K562 (cell line): ENCODE measurements around the gene SLC30A7. TPM values are rescaled to one million over a fixed set of nuclear protein-coding genes. Genes with fewer than 3 reads are reported as not detected.

ENCODE experiments used
- ATAC-seq: fragments of 200-7000 bp; cut with Tn5 transposase; 3 replicates; pipeline ENCODE4 v1.9.1; 2020; ENCODE audit warnings: moderate library complexity
- BruUV-seq: library from RNA; stranded (reverse); fragments of 400-500 nt; replicated peaks from 2 replicates; lab custom pipeline; 2021; lab: Mats Ljungman, UMichigan
- CTCF ChIA-PET: fragments of 300-600 bp; formaldehyde crosslinking; extraction: SDS; loops from one replicate; lab custom pipeline; 2021; ENCODE audit warnings: low intra/inter-chr PET ratio; lab: Yijun Ruan, JAX
- POLR2A ChIA-PET: fragments of 300-600, 350-650 bp; sonication (Branson Sonifier 250); formaldehyde crosslinking; extraction: SDS; loops from one replicate; lab custom pipeline; 2021; ENCODE audit warnings: antibody characterized with exemption, inconsistent platforms; lab: Yijun Ruan, JAX
- DNase-seq, 4 experiments: peaks; one replicate each; pipeline versions ENCODE4 v3.0.0 to v3.0.0-alpha.2; 2011 to 2018; ENCODE audit warnings: low spot score in 3 of 4, mixed read lengths in 3 of 4; ENCODE audit errors: extremely low read depth in 1 of 4
- FAIRE-seq: peaks from 2 replicates; lab custom pipeline; 2011; peaks lifted over from hg19 to GRCh38; lab: Jason Lieb, UNC
- H2AFZ ChIP-seq: 2 replicates; pipeline ENCODE4 v1.6.0; 2011; ENCODE audit warnings: low read depth, low read length, control low read depth, inconsistent platforms
- H3K27ac ChIP-seq: fragments of 200-600 bp; 3 replicates; pipeline ENCODE4 v1.8.0; 2011; ENCODE audit warnings: low read depth, mild to moderate bottlenecking, control low read depth, inconsistent platforms, low read length, moderate library complexity, mixed read lengths; ENCODE audit errors: extremely low read depth
- H3K27me3 ChIP-seq, 2 experiments: fragments of 300-600 bp in 1 of 2; 2 replicates in 1 of 2; 3 replicates in 1 of 2; pipeline versions ENCODE4 v1.6.0 to v1.8.0; 2011; ENCODE audit warnings: inconsistent platforms in 2 of 2, low read length in 2 of 2, mild to moderate bottlenecking in 1 of 2, mixed read lengths in 1 of 2, moderate library complexity in 1 of 2; ENCODE audit not compliant: control insufficient read depth in 2 of 2, insufficient read depth in 2 of 2
- H3K36me3 ChIP-seq: fragments of 300-600 bp; 3 replicates; pipeline ENCODE4 v1.8.0; 2011; ENCODE audit warnings: mild to moderate bottlenecking, low read length, inconsistent platforms; ENCODE audit not compliant: control insufficient read depth, insufficient read depth
- H3K4me1 ChIP-seq, 2 experiments: fragments of 200-600 bp in 1 of 2; replicated peaks in 1 of 2; 2 replicates in 1 of 2; 3 replicates in 1 of 2; pipeline versions ENCODE4 v1.5.1 to v1.8.0; 2011; ENCODE audit warnings: inconsistent platforms in 2 of 2, low read length in 2 of 2, mild to moderate bottlenecking in 1 of 2, mixed read lengths in 1 of 2, moderate library complexity in 1 of 2; ENCODE audit not compliant: control insufficient read depth in 2 of 2, insufficient read depth in 2 of 2
- H3K4me2 ChIP-seq: 2 replicates; pipeline ENCODE4 v1.6.1; 2011; ENCODE audit warnings: low read length, control low read depth, inconsistent platforms, mixed read lengths; ENCODE audit not compliant: insufficient read depth
- H3K4me3 ChIP-seq: fragments of 200-600 bp; sonication (generic), shearing (Covaris generic); 2 replicates; pipeline ENCODE4 v1.5.1; 2016; ENCODE audit warnings: control low read depth, inconsistent platforms
- H3K79me2 ChIP-seq: fragments of 200-600 bp; 3 replicates; pipeline ENCODE4 v1.8.0; 2011; ENCODE audit warnings: low read length, inconsistent platforms; ENCODE audit not compliant: control insufficient read depth, insufficient read depth
- H3K9ac ChIP-seq, 2 experiments: 2 replicates each; pipeline versions ENCODE4 v1.6.0 to v1.6.1; 2011; ENCODE audit warnings: low read depth in 2 of 2, low read length in 2 of 2, control low read depth in 1 of 2, inconsistent platforms in 1 of 2, mild to moderate bottlenecking in 1 of 2, mixed read lengths in 1 of 2; ENCODE audit not compliant: insufficient read depth in 1 of 2
- H3K9me1 ChIP-seq: one replicate; pipeline ENCODE4 v1.6.0; 2011; ENCODE audit warnings: inconsistent platforms, mild to moderate bottlenecking, low read length, moderate library complexity; ENCODE audit not compliant: control insufficient read depth, insufficient read depth
- H3K9me3 ChIP-seq: replicated peaks from 2 replicates; pipeline ENCODE4 v1.5.1; 2011; ENCODE audit warnings: low read depth, low read length, inconsistent platforms; ENCODE audit not compliant: control insufficient read depth, insufficient read depth
- H4K20me1 ChIP-seq: replicated peaks from 2 replicates; pipeline ENCODE4 v1.6.1; 2011; ENCODE audit warnings: low read length, inconsistent platforms, mixed read lengths; ENCODE audit not compliant: control insufficient read depth, insufficient read depth
- BRCA1 ChIP-seq, 2 experiments: fragments of 450-650 bp in 1 of 2; sonication (generic) in 1 of 2; formaldehyde crosslinking in 1 of 2; IDR thresholded peaks; 2 replicates each; pipeline versions ENCODE4 v1.5.0 to v1.6.1; 2017 to 2020; ENCODE audit warnings: mild to moderate bottlenecking in 1 of 2, missing genetic modification reagents in 1 of 2
- CHD1 ChIP-seq: fragments of 200-600 bp; sonication (generic); IDR thresholded peaks from one replicate; pipeline ENCODE4 v1.6.1; 2012; ENCODE audit warnings: mild to moderate bottlenecking, moderate library complexity, low read length, inconsistent platforms
- EGR1 ChIP-seq: fragments of 450-650 bp; conservative IDR thresholded peaks from 2 replicates; pipeline ENCODE4 v1.6.1; 2017; ENCODE audit warnings: mild to moderate bottlenecking
- ELF2 ChIP-seq: fragments of 250-450 bp; sonication (Bioruptor Pico); IDR thresholded peaks from 2 replicates; pipeline ENCODE4 v1.5.0; 2021; ENCODE audit warnings: mild to moderate bottlenecking
- EZH2 ChIP-seq: IDR thresholded peaks from 2 replicates; pipeline ENCODE4 v1.6.1; 2012; ENCODE audit warnings: low read depth, mild to moderate bottlenecking, inconsistent platforms, low read length, borderline replicate concordance
- PCBP2 ChIP-seq: fragments of 200-400 bp; formaldehyde crosslinking; IDR thresholded peaks from 2 replicates; pipeline ENCODE4 v1.6.1; 2018; ENCODE audit warnings: low read length, low read depth, mild to moderate bottlenecking, moderate library complexity; ENCODE audit not compliant: poor library complexity, severe bottlenecking
- RHOXF2B ChIP-seq: fragments of 250-450 bp; sonication (Bioruptor Pico); conservative IDR thresholded peaks from 2 replicates; pipeline ENCODE4 v1.5.1; 2021
- TAF9B ChIP-seq: fragments of 450-650 bp; IDR thresholded peaks from 2 replicates; pipeline ENCODE4 v1.6.1; 2018; ENCODE audit warnings: mild to moderate bottlenecking; ENCODE audit not compliant: partially characterized antibody
- TAL1 ChIP-seq: fragments of 450-650 bp; IDR thresholded peaks from 2 replicates; pipeline ENCODE4 v1.6.1; 2016; ENCODE audit warnings: mild to moderate bottlenecking
- ZC3H11A ChIP-seq: IDR thresholded peaks from 2 replicates; pipeline ENCODE4 v1.6.1; 2012; ENCODE audit warnings: low read depth, low read length, improper control_type of control experiment
- ZFPM2 ChIP-seq: fragments of 250-450 bp; sonication (Bioruptor Pico); IDR thresholded peaks from 2 replicates; pipeline ENCODE4 v1.5.1; 2022; ENCODE audit warnings: mild to moderate bottlenecking
- ZNF124 ChIP-seq: sonication (generic); formaldehyde crosslinking; IDR thresholded peaks from 2 replicates; pipeline ENCODE4 v1.8.1; 2022; ENCODE audit warnings: missing genetic modification reagents
- ZNF146 ChIP-seq: IDR thresholded peaks from one replicate; pipeline ENCODE4 v1.6.1; 2018; ENCODE audit warnings: missing compliant biosample characterization; ENCODE audit not compliant: unreplicated experiment
- ZNF444 ChIP-seq: fragments of 250-450 bp; sonication (Bioruptor Pico); IDR thresholded peaks from 2 replicates; pipeline ENCODE4 v1.4.0; 2020; ENCODE audit warnings: mild to moderate bottlenecking, moderate library complexity
- ZNF707 ChIP-seq: fragments of 250-450 bp; sonication (Bioruptor Pico); conservative IDR thresholded peaks from 2 replicates; pipeline ENCODE4 v1.8.0; 2022; ENCODE audit warnings: inconsistent platforms, mild to moderate bottlenecking, moderate library complexity
- WGBS: fragments of 100-300 bp; shearing (Covaris generic); methylation state at CpG from one replicate; pipeline ENCODE4 v1.1.6; 2016; ENCODE audit warnings: low coverage, mixed read lengths; ENCODE audit not compliant: insufficient coverage; ENCODE audit errors: missing lambda C conversion rate; 5-methylcytosine and 5-hydroxymethylcytosine counted together
- in situ Hi-C: fragments of 300-500 bp; cut with MboI; formaldehyde crosslinking; loops from 4 replicates; pipeline ENCODE4 v1.15.0; 2018; ENCODE audit warnings: inconsistent platforms, mixed read lengths
- intact Hi-C: fragments of 100-400 bp; cut with micrococcal nuclease; formaldehyde crosslinking; loops from 2 replicates; pipeline ENCODE4 v1.14.2; 2022
- polyA plus RNA-seq, 8 experiments: library from polyadenylated mRNA; depleted of rRNA in 4 of 8; stranded (reverse) in 5 of 8; unstranded in 3 of 8; fragments of >200 nt; fragmentation: Nextera tagmentation in 2 of 8; fragmentation: Illumina TruSeq in 1 of 8; extraction: Ambion mirVana in 2 of 8; extraction: Trizol in 1 of 8; gene quantifications; 2 replicates each; pipeline versions ENCODE4 v1.2.1 to v1.2.3, GENCODE V29; 2011 to 2014; ENCODE audit warnings: inconsistent platforms in 1 of 8, missing spikeins in 1 of 8
- total RNA-seq, 7 experiments: library from RNA; depleted of rRNA in 6 of 7; stranded (reverse); fragments of >200 nt in 6 of 7; fragmentation: Illumina TruSeq in 2 of 7; extraction: Trizol in 2 of 7; gene quantifications; 2 replicates each; pipeline versions ENCODE4 v1.2.1 to v1.2.3, GENCODE V29; 2011 to 2021; ENCODE audit warnings: low replicate concordance in 1 of 7
- TF ChIP-seq, protein P1 (sequence below): fragments of 250-450 bp; sonication (Bioruptor Pico); IDR thresholded peaks from 2 replicates; pipeline ENCODE4 v1.4.0; 2020; ENCODE audit warnings: borderline replicate concordance
- TF ChIP-seq, protein P2 (sequence below): fragments of 250-450 bp; sonication (Bioruptor Pico); IDR thresholded peaks from 2 replicates; pipeline ENCODE4 v1.4.0; 2020; ENCODE audit warnings: mild to moderate bottlenecking
- TF ChIP-seq, protein P3 (sequence below): sonication (generic); formaldehyde crosslinking; IDR thresholded peaks from 2 replicates; pipeline ENCODE4 v1.8.1; 2022; ENCODE audit warnings: missing genetic modification reagents
- TF ChIP-seq, protein P4 (sequence below): conservative IDR thresholded peaks from 2 replicates; pipeline ENCODE4 v1.6.1; 2011; ENCODE audit warnings: low read depth, mild to moderate bottlenecking, low read length; ENCODE audit not compliant: control insufficient read depth

SLC30A7 gene
- total and polyA plus RNA-seq, 9 of the 15 experiments (the other 6 are each of a cell fraction or from before 2014, with no cell fraction given): 3.5 to 17.1 (median 7.2) TPM

DNA sequence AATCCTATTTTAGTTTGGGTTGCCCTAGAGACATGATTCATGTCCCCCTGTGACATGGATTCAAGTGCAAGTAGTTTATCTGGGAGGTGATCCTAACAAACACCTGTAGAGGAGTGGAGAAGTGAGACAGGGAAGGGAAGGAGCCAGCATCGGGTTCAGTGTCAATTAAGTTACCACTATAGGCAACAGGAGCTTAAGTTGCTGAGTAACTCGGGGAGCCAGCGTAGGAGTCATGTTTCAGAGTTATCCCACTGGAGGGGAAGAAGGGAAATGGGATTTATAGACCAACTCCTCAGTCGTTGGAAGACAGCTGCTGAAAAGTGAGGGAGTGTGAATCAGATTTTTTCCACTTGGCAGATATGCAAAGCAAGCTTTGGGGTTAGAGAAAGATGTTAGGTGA is 54.9 kb downstream of the SLC30A7 start:
- ATAC-seq: no peak
- TF ChIP-seq EZH2 (no peak), ZFPM2 (CRISPR knock-in tag) (no peak), ZNF124 (CRISPR knock-in tag) (no peak), ZNF146 (CRISPR knock-in tag) (no peak), CHD1 (no peak), BRCA1 (IDR thresholded peaks at IDR 0.05) (no peak), BRCA1 (CRISPR knock-in tag; IDR thresholded peaks at IDR 0.05) (no peak), TAL1 (no peak), EGR1 (no peak), ZC3H11A (no peak), PCBP2 (no peak), ZNF707 (CRISPR knock-in tag) (no peak), ZNF444 (CRISPR knock-in tag) (no peak), ELF2 (CRISPR knock-in tag) (no peak), TAF9B (no peak), RHOXF2B (no peak)
- TF ChIP-seq, protein P1, sequence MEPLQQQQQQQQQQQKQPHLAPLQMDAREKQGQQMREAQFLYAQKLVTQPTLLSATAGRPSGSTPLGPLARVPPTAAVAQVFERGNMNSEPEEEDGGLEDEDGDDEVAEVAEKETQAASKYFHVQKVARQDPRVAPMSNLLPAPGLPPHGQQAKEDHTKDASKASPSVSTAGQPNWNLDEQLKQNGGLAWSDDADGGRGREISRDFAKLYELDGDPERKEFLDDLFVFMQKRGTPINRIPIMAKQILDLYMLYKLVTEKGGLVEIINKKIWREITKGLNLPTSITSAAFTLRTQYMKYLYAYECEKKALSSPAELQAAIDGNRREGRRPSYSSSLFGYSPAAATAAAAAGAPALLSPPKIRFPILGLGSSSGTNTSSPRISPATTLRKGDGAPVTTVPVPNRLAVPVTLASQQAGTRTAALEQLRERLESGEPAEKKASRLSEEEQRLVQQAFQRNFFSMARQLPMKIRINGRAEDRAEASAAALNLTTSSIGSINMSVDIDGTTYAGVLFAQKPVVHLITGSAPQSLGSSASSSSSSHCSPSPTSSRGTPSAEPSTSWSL: no peak
- TF ChIP-seq, protein P2, sequence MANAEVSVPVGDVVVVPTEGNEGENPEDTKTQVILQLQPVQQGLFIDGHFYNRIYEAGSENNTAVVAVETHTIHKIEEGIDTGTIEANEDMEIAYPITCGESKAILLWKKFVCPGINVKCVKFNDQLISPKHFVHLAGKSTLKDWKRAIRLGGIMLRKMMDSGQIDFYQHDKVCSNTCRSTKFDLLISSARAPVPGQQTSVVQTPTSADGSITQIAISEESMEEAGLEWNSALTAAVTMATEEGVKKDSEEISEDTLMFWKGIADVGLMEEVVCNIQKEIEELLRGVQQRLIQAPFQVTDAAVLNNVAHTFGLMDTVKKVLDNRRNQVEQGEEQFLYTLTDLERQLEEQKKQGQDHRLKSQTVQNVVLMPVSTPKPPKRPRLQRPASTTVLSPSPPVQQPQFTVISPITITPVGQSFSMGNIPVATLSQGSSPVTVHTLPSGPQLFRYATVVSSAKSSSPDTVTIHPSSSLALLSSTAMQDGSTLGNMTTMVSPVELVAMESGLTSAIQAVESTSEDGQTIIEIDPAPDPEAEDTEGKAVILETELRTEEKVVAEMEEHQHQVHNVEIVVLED (CRISPR knock-in tag): no peak
- TF ChIP-seq, protein P3, sequence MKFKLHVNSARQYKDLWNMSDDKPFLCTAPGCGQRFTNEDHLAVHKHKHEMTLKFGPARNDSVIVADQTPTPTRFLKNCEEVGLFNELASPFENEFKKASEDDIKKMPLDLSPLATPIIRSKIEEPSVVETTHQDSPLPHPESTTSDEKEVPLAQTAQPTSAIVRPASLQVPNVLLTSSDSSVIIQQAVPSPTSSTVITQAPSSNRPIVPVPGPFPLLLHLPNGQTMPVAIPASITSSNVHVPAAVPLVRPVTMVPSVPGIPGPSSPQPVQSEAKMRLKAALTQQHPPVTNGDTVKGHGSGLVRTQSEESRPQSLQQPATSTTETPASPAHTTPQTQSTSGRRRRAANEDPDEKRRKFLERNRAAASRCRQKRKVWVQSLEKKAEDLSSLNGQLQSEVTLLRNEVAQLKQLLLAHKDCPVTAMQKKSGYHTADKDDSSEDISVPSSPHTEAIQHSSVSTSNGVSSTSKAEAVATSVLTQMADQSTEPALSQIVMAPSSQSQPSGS (CRISPR knock-in tag): no peak
- TF ChIP-seq, protein P4, sequence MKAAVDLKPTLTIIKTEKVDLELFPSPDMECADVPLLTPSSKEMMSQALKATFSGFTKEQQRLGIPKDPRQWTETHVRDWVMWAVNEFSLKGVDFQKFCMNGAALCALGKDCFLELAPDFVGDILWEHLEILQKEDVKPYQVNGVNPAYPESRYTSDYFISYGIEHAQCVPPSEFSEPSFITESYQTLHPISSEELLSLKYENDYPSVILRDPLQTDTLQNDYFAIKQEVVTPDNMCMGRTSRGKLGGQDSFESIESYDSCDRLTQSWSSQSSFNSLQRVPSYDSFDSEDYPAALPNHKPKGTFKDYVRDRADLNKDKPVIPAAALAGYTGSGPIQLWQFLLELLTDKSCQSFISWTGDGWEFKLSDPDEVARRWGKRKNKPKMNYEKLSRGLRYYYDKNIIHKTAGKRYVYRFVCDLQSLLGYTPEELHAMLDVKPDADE: no peak

More for the DNA sequence above, 54.9 kb downstream of the SLC30A7 start:
- BruUV-seq: no TSS peak
- Histone ChIP-seq H3K9me3 (no peaks in the 10 kb centered on the region), H3K9ac (no peak overlapping the region), H3K4me2 (no peak overlapping the region), H3K79me2 (no peaks in the 10 kb centered on the region; the same call in 2 of the 3 replicates), H3K4me1 (peaks cover 9 to 10% of the 10 kb centered on the region in 2 experiments; a peak in 3 of 5 replicates), H3K27me3 (no peaks in the 10 kb centered on the region), H3K4me3 (no peak overlapping the region), H3K27ac (no peak overlapping the region), H4K20me1 (no peaks in the 10 kb centered on the region), H2AFZ (no peak overlapping the region), H3K9me1 (no peaks in the 10 kb centered on the region), H3K36me3 (peaks cover 14% of the 10 kb centered on the region)
- intact Hi-C loops: no loop called here
- DNase-seq (no peak), FAIRE-seq (no peak)
- in situ Hi-C loops: no loop called here
- ChIA-PET POLR2A (interaction anchor here (1.6 kb wide), 1 partner anchor 8 kb away, joined by 5 read pairs; no protein-coding TSS in a partner anchor), CTCF (no interaction called here)
- WGBS: 55% methylated on average over 4 of the region's 4 CpGs
